Right lobe of liver (tissue), 6 donors: ENCODE results near the gene DOCK1. TPM values are rescaled to one million over a fixed set of nuclear protein-coding genes. Genes with fewer than 3 reads are reported as not detected.

Experiments
- ATAC-seq, 4 donors: fragments of 200-7000 bp; cut with Tn5 transposase; one replicate each; pipeline ENCODE4 v1.9.1; 2020; ENCODE audit warnings: mild to moderate bottlenecking in 4 of 4, moderate library complexity in 4 of 4
- DNase-seq, 3 donors: peaks; one replicate each; pipeline ENCODE4 v3.0.0-alpha.2; 2020
- H3K27ac ChIP-seq, 3 donors: fragments of 200-600 bp; one replicate each; pipeline ENCODE4 v1.8.0; 2022
- H3K27me3 ChIP-seq, 2 donors: fragments of 200-600 bp; one replicate each; pipeline ENCODE4 v1.8.0; 2022
- H3K36me3 ChIP-seq, 4 donors: fragments of 200-600 bp; sonication (generic) in 1 of 4; one replicate each; pipeline versions ENCODE4 v1.5.1 to v1.8.0; 2017 to 2022; ENCODE audit warnings: control low read depth in 1 of 4
- H3K4me1 ChIP-seq, 4 donors: fragments of 200-600 bp; sonication (generic) in 1 of 4; one replicate each; pipeline versions ENCODE4 v1.5.1 to v1.8.0; 2017 to 2022; ENCODE audit warnings: control low read depth in 1 of 4
- H3K4me3 ChIP-seq, 3 donors: fragments of 200-600 bp; one replicate each; pipeline ENCODE4 v1.8.0; 2022
- H3K9me3 ChIP-seq, 4 donors: fragments of 200-600 bp; sonication (generic) in 1 of 4; one replicate each; pipeline versions ENCODE4 v1.5.1 to v1.8.0; 2017 to 2022; ENCODE audit warnings: control low read depth in 1 of 4
- CTCF ChIP-seq, 4 donors: fragments of 200-600 bp in 3 of 4; fragments of 450-650 bp in 1 of 4; IDR thresholded peaks; one replicate each; pipeline versions ENCODE4 v1.5.1 to v1.8.0; 2016 to 2022; ENCODE audit warnings: antibody characterized with exemption in 4 of 4, mild to moderate bottlenecking in 2 of 4
- POLR2A ChIP-seq: fragments of 450-650 bp; IDR thresholded peaks from one replicate; pipeline ENCODE4 v1.6.1; 2017; ENCODE audit warnings: antibody characterized with exemption, mild to moderate bottlenecking
- WGBS: methylation state at CpG from one replicate; pipeline ENCODE4 v1.1.6; 2018; ENCODE audit warnings: low coverage, low lambda C conversion rate; ENCODE audit not compliant: insufficient coverage; ENCODE audit errors: missing lambda C conversion rate; 5-methylcytosine and 5-hydroxymethylcytosine counted together
- intact Hi-C, 2 donors: fragments of 100-400 bp; cut with DNase I; formaldehyde crosslinking; loops; one replicate each; pipeline versions ENCODE4 v1.11.2 to v1.14.1; 2022
- total RNA-seq, 6 experiments: library from RNA; depleted of rRNA in 2 of 6; stranded (reverse); fragments of >200 nt in 2 of 6; fragmentation: NEBNext Ultra II Directional in 3 of 6; extraction: Animal tissue kit (Norgen Biotek cat#: 25700) in 3 of 6; gene quantifications; one replicate each; pipeline versions ENCODE4 v1.1.0 to v1.2.4, GENCODE V29; 2016 to 2023
- donor health status: DM: no; HTN: yes; CAD: no.
- donor health status: DM: no; HTN: no; CAD: no.
- donor health status: DM: no; HTN: no; CAD: no.
- donor health status: DM: no; HTN: yes; CAD: no.
- donor health status: DM: no; HTN: yes; CAD: no.

Gene DOCK1
- total RNA-seq, 6 experiments from 2014 or later = 13.8 to 17.8 (median 14.6) TPM

DNA sequence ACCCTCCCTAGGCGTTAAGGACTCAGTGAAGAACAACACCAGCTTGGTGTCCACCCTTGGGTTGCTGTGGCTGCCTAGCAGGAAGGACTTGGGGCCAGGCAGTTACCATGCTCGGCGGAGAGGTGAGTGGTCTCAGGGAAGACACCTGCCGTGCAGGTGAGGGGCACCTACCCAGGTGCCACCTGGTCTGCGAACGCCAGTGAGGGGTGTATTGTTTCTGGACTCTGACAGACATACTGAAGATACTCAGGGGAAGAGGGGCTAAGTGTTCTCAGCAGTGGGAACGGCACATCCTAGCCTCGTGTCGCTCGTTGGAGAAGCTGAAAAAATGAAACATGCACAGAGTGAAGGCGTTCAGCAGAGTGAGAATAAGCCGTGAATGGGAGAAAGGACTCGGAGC, 22.6 kb downstream of the DOCK1 start:
- no peaks in the 10 kb centered on the region for H3K27me3 ChIP-seq
- intact Hi-C loops = no loop called here
- TF ChIP-seq POLR2A (no peak), CTCF (IDR thresholded peaks at IDR 0.05) (no peak)
- ATAC-seq (no peak), DNase-seq (no peak)
- H3K9me3 ChIP-seq = no peaks in the 10 kb centered on the region
- no peaks in the 10 kb centered on the region for H3K36me3 ChIP-seq
- H3K4me1 ChIP-seq = peaks cover 0 to 17% (median 7%) of the 10 kb centered on the region in 4 donors
- 92% methylated on average over 11 of the region's 13 CpGs for WGBS
- no peak overlapping the region for H3K27ac ChIP-seq
- H3K4me3 ChIP-seq = no peak overlapping the region

- no peak for TF ChIP-seq POLR2A
- TF ChIP-seq CTCF (IDR thresholded peaks at IDR 0.05) = no peak
- peaks cover 0 to 17% (median 7%) of the 10 kb centered on the region in 4 donors for H3K4me1 ChIP-seq
- DNase-seq = no peak
These were observed 23.0 kb downstream of the DOCK1 start for GRCh38 chr10:126928274-126928673.

DNA sequence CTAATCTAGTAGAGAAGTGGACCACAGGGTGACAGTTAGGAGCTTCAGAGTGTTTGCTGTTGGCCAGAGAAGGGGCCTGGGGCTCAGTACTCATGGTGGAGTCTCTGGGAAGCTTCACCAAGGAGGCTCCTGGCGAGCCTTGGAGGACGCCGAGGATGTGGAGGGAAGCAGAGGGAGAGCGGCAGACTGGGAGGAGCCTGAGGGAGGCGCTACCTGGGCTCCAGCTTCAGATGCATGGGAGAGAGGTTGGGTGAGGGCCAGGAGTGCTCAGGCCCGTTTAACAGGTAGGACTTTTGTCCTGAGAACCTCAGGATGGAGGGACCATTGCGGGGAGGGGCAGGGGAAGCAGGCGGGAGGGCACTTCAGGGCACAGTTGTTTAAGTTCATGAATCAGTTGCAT, 24.2 kb downstream of the DOCK1 start:
- no peak for ATAC-seq
- no peak for TF ChIP-seq POLR2A
- TF ChIP-seq CTCF (IDR thresholded peaks at IDR 0.05) = no peak
- Histone ChIP-seq H3K4me3 (no peak overlapping the region), H3K27me3 (no peaks in the 10 kb centered on the region), H3K9me3 (no peaks in the 10 kb centered on the region), H3K36me3 (no peaks in the 10 kb centered on the region), H3K4me1 (peaks cover 0 to 17% (median 7%) of the 10 kb centered on the region in 4 donors), H3K27ac (no peak overlapping the region)
- 76% methylated on average over 5 of the region's 8 CpGs for WGBS
- DNase-seq = no peak
- intact Hi-C loops = no loop called here

More at GRCh38 chr10:126928274-126928673, 23.0 kb downstream of the DOCK1 start:
- Histone ChIP-seq H3K4me3 (no peak overlapping the region), H3K9me3 (no peaks in the 10 kb centered on the region), H3K36me3 (no peaks in the 10 kb centered on the region), H3K27me3 (no peaks in the 10 kb centered on the region), H3K27ac (no peak overlapping the region)
- ATAC-seq = no peak
- 89% methylated on average over 1 of the region's 7 CpGs for WGBS
- intact Hi-C loops = no loop called here

DNA sequence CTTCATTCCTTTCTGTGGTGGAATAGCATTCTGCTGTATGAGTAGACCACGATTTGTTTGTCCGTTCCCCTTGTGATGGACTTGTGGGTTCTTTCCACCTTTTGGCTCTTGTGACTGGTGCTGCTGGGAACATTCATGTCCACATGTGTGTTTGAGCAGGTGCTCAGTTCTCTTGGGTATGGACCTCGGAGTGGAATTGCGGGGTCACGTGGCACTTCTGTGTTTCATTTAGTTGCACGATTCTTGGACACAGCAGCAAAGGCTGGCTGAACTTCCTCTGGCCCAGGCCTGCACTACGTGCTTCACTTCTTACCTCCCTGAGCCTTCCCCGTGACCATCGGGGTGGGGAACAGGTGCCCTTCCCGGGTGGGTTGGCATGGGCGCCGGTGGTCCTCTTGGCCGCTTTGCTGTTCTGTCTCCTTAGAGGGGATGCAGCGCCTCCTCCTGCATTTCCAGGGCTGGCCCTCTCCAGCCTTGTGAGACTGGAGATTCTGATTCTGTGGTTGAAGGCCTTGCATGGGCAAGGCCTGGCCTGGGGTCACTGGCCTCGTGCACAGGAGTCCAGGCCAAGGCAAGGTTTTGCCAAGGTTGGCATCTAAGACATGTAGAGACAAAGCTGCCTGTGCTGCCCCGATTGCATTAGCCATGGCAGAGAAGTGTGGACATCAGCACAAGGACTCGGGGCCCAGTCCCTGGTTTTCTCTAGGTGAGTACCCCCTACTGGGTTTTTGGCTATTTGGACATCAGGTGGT, 25.1 kb downstream of the DOCK1 start:
- no peaks in the 10 kb centered on the region for H3K36me3 ChIP-seq

More for the DNA sequence above, 25.1 kb downstream of the DOCK1 start:
- H3K27me3 ChIP-seq = no peaks in the 10 kb centered on the region
- peaks cover 0 to 19% (median 7%) of the 10 kb centered on the region in 4 donors for H3K4me1 ChIP-seq
- no peak overlapping the region for H3K4me3 ChIP-seq
- H3K27ac ChIP-seq = no peak overlapping the region
- intact Hi-C loops = no loop called here
- ATAC-seq (peak in 3 of 4 donors; percentile 10 to 65 (median 24)), DNase-seq (no peak)
- H3K9me3 ChIP-seq = no peaks in the 10 kb centered on the region
- TF ChIP-seq CTCF (IDR thresholded peaks at IDR 0.05) = no peak
- TF ChIP-seq POLR2A = no peak
- WGBS = 0% methylated on average over 1 of the region's 17 CpGs
